HFFc6 (cell line): ENCODE measurements around the gene RAD51B. TPM values are rescaled to one million over a fixed set of nuclear protein-coding genes. Genes with fewer than 3 reads are reported as not detected.
A peak's percentile ranks its signal among the peaks of the same experiment; 100 is the strongest.

Source experiments
- DNase-seq: peaks from one replicate; pipeline ENCODE4 v3.0.0-alpha.2; 2018
- H3K27ac Mint-ChIP-seq: 2 replicates; pipeline ENCODE4 v1.8.0; 2020; ENCODE audit warnings: mild to moderate bottlenecking, mixed read lengths
- H3K27me3 Mint-ChIP-seq: 2 replicates; pipeline ENCODE4 v1.8.0; 2021; ENCODE audit warnings: mild to moderate bottlenecking, moderate library complexity, mixed read lengths; ENCODE audit not compliant: insufficient read depth
- H3K36me3 Mint-ChIP-seq: 2 replicates; pipeline ENCODE4 v1.8.0; 2021; ENCODE audit warnings: low read depth, mixed read lengths
- H3K4me1 Mint-ChIP-seq: 2 replicates; pipeline ENCODE4 v1.8.0; 2020; ENCODE audit warnings: low read depth, mixed read lengths
- H3K4me3 Mint-ChIP-seq: 2 replicates; pipeline ENCODE4 v1.8.0; 2020; ENCODE audit warnings: mild to moderate bottlenecking, moderate library complexity, mixed read lengths
- H3K9me3 Mint-ChIP-seq: 2 replicates; pipeline ENCODE4 v1.8.0; 2020; ENCODE audit warnings: mild to moderate bottlenecking, mixed read lengths
- total RNA-seq, 6 experiments: library from RNA; stranded (reverse); fragmentation: NEBNext Ultra II Directional; extraction: Animal tissue kit (Norgen Biotek cat#: 25700); gene quantifications; 2 replicates in 1 of 6; 3 replicates in 5 of 6; pipeline ENCODE4 v1.2.3, GENCODE V29; 2021
- TF ChIP-seq, protein P1 (sequence below): fragments of 200-600 bp; sonication (generic); IDR thresholded peaks from 2 replicates; pipeline ENCODE4 v1.5.0; 2021; ENCODE audit warnings: antibody characterized with exemption, mild to moderate bottlenecking

RAD51B gene
- total RNA-seq, 6 experiments from 2014 or later: 7.1 to 12.4 (median 9.6) TPM

- no peak for DNase-seq
- H3K36me3 Mint-ChIP-seq: no peaks in the 10 kb centered on the region; the same call in 1 of the 2 replicates
- TF ChIP-seq, protein P1, sequence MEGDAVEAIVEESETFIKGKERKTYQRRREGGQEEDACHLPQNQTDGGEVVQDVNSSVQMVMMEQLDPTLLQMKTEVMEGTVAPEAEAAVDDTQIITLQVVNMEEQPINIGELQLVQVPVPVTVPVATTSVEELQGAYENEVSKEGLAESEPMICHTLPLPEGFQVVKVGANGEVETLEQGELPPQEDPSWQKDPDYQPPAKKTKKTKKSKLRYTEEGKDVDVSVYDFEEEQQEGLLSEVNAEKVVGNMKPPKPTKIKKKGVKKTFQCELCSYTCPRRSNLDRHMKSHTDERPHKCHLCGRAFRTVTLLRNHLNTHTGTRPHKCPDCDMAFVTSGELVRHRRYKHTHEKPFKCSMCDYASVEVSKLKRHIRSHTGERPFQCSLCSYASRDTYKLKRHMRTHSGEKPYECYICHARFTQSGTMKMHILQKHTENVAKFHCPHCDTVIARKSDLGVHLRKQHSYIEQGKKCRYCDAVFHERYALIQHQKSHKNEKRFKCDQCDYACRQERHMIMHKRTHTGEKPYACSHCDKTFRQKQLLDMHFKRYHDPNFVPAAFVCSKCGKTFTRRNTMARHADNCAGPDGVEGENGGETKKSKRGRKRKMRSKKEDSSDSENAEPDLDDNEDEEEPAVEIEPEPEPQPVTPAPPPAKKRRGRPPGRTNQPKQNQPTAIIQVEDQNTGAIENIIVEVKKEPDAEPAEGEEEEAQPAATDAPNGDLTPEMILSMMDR: no peak
- peaks cover 2% of the 10 kb centered on the region; the same call in 1 of the 2 replicates for H3K27me3 Mint-ChIP-seq
- H3K4me1 Mint-ChIP-seq: peaks cover 17% of the 10 kb centered on the region
- H3K9me3 Mint-ChIP-seq: no peaks in the 10 kb centered on the region
- H3K27ac Mint-ChIP-seq: no peak overlapping the region
- no peak overlapping the region for H3K4me3 Mint-ChIP-seq
Observed at GRCh38 chr14:68131907-68132306, 312.3 kb downstream of the RAD51B start.

- Mint-ChIP-seq H3K27me3 (peaks cover 2% of the 10 kb centered on the region; the same call in 1 of the 2 replicates), H3K36me3 (no peaks in the 10 kb centered on the region; the same call in 1 of the 2 replicates), H3K4me3 (no peak overlapping the region), H3K27ac (no peak overlapping the region), H3K9me3 (no peaks in the 10 kb centered on the region), H3K4me1 (peaks cover 25% of the 10 kb centered on the region)
- TF ChIP-seq, protein P1: no peak
- no peak for DNase-seq
Observed at GRCh38 chr14:68132563-68133121, 313.1 kb downstream of the RAD51B start.

- TF ChIP-seq, protein P1: no peak
- Mint-ChIP-seq H3K27me3 (peaks cover 1% of the 10 kb centered on the region; the same call in 1 of the 2 replicates), H3K4me1 (peaks cover 37% of the 10 kb centered on the region), H3K4me3 (no peak overlapping the region), H3K36me3 (no peaks in the 10 kb centered on the region; the same call in 1 of the 2 replicates), H3K27ac (no peak overlapping the region), H3K9me3 (no peaks in the 10 kb centered on the region)
- no peak for DNase-seq
Observed at GRCh38 chr14:68133856-68134255, 314.3 kb downstream of the RAD51B start.

GRCh38 chr14:68135028-68135427, 315.4 kb downstream of the RAD51B start:
- Mint-ChIP-seq H3K36me3 (no peaks in the 10 kb centered on the region; the same call in 1 of the 2 replicates), H3K27ac (peak overlapping the region; percentile 57), H3K9me3 (no peaks in the 10 kb centered on the region), H3K4me1 (peaks cover 49% of the 10 kb centered on the region), H3K4me3 (peak overlapping the region; percentile 25; the same call in 1 of the 2 replicates), H3K27me3 (no peaks in the 10 kb centered on the region; the same call in 1 of the 2 replicates)
- no peak for DNase-seq
- TF ChIP-seq, protein P1: no peak

GRCh38 chr14:68135566-68135965, 316.0 kb downstream of the RAD51B start:
- Mint-ChIP-seq H3K27ac (peak overlapping the region; percentile 57), H3K4me1 (peaks cover 54% of the 10 kb centered on the region)
- peak; percentile 36 for DNase-seq

More at GRCh38 chr14:68135566-68135965, 316.0 kb downstream of the RAD51B start:
- H3K9me3 Mint-ChIP-seq: no peaks in the 10 kb centered on the region
- no peaks in the 10 kb centered on the region; the same call in 1 of the 2 replicates for H3K27me3 Mint-ChIP-seq
- H3K36me3 Mint-ChIP-seq: no peaks in the 10 kb centered on the region; the same call in 1 of the 2 replicates
- TF ChIP-seq, protein P1: no peak
- H3K4me3 Mint-ChIP-seq: peak overlapping the region; percentile 25
